HG02623 (cell line): ENCODE data around the gene SMIM3.
A peak's percentile ranks its signal among the peaks of the same experiment; 100 is the strongest.

ENCODE experiments used
- ATAC-seq: cut with Tn5 transposase; IDR thresholded peaks from one replicate; pipeline ENCODE4 v1.9.1; 2021; ENCODE audit warnings: moderate library complexity; ENCODE audit not compliant: unreplicated experiment

SMIM3 gene

DNA sequence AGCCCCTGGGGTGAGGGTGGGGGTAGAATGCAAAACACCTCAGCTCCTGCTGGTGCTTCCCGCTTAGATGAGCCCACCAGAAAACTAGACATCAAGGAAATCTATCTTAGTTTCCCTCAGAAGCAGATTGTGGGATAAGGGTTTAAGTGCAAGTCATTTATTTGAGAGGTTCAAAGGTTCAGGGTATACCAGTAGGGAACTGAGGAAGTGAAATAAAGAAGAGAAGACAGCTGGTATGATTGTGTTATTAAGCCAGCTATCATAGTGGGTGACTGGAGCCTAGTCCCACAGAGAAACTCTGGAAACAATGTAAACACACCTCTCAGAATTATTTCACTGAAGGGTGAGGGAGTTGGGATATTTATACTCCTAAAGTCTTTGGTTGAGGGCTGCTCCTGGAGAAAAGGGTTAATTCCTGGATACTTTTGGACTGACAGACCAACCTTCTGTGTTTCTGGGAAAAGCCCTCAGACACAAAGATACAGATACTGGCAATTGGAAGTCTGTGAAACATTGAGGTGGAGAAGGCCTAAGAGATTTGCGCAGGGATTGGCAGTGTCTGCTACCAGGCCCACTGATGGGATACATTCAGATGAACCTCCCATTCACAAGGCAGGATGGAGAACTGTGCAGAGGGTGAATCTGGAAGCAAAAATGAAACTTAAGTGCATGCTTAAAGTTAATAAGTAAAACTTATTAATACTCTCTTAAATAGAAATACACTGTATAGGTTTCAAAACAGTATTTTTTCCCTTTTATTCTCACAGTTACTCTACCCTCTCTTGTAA, 13.4 kb upstream of the SMIM3 start:
- no peak for ATAC-seq

DNA sequence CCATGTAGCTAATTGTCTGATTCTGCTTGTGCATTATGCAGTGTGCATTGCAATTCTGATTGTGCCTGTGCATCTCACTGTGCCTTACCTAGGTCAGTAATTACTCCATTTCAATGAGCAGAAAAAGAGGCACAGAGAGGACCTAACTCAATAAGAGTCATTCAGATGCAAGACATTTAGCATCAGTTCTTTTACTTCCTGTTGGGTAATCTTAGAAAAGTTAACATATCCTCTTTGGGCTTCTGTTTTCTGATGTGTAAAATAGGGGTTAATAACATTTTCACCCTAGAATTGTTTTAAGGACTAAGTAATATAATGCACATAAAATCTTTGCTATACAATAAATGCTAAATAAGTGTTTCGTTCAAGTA, 12.8 kb upstream of the SMIM3 start:
- ATAC-seq: no peak

DNA sequence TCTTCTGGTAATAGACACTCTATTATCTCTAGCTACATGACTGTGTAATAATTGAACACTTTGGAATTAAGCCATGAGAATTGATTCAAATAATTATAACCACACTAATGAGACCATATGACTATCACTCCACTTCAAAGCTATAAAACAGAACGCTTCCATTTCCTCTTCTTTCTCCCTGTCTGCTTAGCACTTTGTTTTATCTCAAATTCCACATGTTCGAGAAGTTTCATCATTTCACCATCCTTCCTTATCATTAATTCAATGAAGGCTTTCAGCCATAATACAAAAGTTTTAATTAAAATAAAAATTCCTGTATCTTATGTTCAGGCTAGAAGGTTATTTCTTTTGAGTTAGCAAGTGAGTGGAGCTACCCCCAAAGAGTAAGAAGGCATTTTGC, 12.3 kb upstream of the SMIM3 start:
- ATAC-seq: no peak

DNA sequence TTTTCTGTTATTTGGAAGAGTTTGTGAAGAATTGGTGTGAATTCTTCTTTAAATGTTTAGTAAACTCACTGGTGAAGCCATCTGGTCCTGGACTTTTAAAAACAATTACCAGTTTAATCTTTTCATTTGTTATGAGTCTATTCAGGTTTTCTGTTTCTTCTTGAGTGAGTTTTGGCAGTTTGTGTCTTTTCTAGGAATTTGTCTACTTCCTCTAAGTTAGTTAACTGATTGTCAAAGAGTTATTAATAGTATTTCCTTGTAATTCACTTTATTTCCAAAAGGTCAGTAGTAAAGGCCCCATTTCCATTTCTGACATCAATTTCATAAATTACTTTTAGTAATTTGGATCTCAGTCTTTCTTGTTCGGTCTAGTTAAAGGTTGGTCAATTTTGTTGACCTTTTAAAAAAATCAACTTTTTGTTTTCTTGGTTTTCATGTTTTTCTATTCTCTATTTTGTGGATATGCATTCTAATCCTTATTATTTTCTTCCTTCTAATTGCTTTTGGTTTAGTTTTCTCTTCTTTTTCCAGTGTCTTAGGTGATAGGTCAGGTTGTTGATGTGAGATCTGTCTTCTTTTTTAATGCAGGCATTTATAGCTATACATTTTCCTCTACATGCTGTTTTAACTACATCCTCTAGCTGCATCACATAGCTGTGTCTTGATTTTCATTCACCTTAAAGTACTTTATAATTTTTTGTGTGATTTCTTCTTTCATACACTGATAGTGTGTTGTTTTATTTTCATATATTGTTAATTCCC, 7.3 kb upstream of the SMIM3 start:
- ATAC-seq: no peak

DNA sequence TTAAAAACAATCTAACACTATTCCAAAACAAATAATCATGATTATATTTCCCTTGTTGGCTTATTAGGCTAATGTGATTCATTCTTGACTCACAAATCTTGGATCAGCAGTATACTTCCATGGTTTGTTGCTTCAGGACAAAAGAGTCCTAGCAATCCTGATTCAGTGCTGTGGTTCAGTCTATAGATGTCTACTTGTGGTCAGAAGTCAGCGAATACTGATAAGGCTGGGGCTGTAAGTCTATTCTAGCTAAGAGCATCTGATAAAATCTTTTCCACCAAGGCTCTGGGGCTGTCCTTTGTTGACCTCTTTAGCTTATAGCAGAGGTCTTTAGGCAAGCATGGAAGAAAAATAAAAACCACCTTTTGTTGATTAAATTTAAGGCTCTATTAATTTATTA, 4.4 kb upstream of the SMIM3 start:
- no peak for ATAC-seq

DNA sequence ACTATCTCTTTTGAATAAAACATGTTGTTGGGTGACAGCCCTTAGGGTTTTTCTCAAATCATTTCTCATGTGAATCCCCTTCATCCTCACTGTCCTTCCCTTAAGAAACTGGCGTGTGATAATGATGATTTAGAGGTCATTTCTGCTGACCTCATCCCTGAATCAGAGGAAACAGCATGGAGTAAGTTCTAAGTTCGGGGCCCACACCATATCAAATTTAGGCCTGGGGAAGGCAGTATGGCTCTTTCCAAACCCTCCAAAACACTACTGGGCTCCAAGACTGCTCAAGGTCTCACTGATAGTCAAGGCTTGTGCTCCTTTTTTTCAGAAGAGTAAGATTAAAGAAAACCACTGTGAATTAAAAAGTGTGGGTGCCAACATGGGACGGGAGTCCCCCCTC, 872 bp upstream of the SMIM3 start:
- ATAC-seq: no peak

DNA sequence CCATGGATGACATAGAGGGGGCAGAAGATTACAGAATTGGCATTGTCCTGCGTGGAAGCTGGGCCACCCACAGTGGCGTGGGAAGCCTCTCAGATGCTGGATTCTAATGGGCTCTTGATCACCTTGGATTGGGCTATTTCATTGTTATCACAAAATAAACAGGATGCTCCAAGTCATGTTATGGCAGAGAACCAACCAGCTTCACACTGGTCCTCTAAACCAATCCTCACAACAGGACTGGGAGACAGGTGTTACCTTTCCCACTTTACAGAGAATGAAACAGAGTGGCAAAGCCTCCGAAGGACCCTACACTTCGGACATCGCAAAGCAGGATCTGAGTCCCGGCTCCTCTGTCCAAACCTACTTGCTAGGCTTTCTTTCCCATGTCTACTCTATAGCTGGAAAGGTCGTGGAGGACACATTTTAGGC, 455 bp upstream of the SMIM3 start:
- no peak for ATAC-seq

DNA sequence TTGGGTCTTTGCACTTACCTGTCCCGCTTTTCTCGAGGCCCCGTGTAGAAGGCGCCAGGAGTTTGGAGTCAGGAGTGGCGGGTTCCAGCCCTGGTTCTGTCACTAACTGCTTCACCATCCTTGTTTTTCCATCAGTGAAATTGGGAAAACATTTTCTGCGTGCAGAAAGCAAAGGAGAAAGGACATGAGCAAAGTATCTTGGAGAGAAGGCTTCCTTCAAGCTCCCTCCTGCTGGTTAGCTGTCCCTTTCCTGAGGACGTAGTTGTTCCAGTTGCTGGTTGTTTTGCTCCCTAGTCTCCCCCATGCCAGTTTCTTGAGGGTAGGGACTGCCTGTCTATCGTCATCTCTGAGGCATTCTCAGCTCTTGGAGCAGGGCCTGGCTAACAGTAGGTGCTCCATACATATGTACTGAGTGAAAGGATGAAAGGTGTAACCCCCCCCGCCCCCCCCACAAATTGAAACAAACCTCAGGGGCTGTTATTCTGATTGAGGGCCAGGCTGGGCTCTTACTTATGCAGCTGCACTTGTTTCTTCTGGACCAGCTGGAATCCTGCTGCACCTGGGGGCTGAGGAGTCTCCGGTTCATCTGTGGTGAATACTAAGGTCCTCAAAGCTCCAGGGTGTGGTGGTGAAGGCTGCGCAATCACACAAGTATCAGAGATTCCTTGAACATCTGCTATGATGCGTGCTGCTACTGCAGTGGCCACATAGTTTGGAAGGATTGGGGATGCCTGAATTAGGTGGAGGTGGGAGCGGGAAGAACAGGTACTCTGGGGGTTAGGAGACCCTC, 1.0 kb downstream of the SMIM3 start:
- no peak for ATAC-seq

DNA sequence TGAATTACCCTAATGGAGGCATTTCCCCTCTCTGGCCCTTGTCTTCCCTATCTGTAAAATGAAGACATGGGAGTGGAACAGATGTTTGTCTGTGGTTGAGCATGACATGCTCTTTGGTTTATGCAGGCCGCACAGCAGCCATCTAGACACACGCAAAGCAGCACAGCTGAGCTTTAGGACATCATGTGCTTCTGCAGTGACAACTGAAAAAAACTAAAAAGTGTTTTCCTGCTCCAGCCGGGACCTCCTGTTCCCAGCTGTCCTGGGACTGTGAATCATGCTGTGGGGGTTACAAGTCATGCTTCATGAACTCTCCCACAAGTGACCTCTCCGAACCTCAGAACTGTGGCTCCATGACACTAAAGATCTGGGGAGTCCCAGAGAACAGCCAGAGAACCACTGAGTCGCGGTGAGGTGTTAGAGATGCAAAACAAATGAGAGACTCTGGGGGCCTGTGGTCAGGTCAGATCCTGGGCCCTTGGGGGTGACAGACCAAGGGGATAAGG, 1.7 kb downstream of the SMIM3 start:
- peak; percentile 44 for ATAC-seq

DNA sequence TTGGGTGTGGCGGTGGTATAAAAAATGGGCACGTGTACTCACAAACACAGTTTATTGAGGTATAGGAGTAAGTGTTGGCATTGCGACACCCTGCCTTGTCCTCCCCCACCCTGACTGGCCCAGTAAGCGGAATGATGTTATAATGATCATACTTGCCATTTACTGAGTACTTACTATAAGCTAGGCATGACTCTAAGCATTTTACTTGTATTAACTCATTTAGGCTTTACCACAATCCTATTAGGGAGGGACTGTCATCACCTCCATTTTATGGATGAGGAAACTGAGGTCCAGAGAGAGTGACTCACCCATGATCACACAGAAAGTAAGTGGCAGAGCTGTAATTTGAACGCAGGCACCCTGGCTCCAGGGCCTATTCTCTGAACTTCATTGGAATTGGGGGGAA, 2.3 kb downstream of the SMIM3 start:
- ATAC-seq: no peak

DNA sequence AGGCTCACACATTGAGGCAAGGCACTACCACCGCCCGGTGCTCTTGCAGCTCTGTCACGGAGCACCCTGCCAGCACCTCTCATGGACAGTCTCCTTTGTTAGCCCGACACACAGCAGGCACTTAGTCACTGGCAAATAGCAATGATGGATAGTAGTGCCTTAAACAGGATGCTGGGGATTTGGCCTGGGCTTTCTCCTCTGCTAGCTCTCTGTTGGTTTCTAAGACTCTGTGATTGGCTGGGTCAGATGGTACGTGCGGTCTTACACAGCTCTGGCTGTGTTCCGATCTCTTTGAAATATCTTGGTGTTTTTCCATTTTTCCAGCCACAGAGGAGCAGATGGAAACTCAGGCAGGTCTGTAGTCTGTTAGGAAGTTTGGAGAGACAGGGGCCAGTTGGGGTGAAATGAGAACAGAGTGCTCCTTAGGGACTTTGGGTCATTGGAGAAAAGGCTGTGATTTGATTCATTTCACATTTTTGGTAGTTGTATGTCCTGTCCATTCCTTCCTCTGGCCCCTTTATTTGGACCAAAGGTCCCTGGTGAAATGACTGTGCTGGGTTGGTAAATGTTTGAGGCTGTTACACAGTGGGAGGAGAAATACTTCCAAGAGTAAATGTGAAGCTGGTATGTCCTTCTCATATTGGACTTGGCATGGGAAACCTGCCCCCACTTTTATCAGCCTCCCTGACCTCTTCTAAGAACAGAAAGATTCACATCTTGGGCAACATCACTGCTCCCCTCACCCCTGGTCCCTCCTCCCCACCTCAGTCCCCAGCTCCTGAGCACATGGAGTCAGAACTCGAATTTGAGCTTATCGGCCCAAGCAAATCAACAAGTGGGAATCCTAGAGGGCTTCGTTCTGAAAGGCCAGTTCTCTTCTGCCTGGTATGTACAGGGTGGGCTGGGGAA, 3.4 kb downstream of the SMIM3 start:
- ATAC-seq: no peak

DNA sequence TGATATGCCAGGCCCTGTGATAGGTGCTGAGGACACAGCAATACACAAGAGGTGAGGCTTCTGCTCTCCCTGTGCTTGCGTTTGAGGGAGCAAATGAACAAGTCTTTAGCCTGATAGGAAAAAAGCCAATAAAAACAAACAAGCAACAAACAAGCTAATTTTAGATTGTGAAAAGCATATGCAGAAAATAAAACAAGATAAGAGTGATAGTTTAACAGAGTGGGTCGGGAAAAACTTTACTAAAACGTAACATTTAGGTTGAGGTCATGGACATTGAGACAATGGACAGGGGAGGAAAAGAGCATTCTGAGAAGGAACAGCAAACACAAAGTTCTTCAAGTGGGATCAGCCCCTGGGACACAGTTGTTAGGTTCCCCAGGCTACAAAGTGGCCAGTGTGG, 4.3 kb downstream of the SMIM3 start:
- ATAC-seq: no peak

DNA sequence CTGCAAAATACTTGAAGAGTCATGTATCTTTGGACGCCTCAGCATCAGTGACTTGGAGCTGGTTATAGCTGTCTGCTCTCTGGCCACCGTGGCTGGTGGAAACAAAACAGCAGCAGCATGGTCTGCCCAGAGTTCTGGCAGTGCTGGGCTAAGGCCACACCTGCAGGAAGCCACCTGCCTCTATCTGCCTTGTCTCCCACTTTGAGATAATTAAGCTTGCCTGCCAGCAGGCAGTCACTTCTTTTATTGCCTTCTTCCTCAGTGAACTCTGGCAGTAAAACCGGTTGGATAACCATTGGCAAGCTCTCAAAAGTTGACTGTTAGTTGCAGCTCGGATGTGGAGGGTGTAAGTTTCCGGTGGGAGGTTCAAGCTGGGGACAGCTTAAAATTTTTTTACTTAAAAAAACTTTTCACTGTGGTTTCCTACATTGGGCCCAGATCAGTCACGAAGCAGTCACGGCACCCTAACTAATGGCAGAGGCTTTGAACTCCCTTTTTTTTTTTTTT, 4.9 kb downstream of the SMIM3 start:
- ATAC-seq: peak; percentile 32

DNA sequence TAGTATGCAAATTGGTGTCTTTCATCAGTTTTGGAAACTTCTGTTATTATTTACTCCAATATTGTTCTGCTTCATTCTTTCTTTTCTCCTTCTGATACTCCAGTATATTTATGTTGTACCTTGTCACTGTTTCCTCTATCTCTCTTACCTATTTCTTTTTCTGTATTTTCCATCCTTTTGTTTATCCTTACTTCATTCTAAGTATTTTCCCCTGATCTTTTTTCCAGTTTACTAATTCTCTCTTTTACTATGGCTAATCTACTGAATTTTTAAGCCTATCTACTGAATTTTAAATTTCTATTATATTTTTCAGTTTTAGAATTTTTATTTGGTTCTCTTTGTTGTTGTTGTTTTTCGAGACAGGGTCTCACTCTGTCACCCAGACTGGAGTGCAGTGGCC, 7.4 kb downstream of the SMIM3 start:
- no peak for ATAC-seq

DNA sequence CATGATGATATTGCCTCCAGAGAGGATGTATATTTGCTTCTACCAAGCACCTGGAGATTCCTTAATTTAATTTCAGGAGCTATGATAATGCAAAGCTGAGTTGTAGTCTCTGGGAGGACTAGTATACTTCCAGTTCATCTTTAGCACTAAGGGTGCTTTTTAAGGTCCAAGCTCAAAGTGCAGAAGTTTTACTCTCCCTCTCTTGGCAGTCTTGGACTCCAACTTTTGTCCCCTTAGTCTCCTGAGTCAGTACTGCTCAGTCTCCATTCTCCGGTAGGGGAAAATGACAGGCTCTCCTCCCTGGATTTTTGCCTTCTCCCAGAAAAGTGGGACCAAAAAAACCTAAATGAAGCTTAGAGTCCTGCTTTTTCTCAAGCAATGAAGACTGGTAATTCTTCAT, 8.3 kb downstream of the SMIM3 start:
- ATAC-seq: no peak

DNA sequence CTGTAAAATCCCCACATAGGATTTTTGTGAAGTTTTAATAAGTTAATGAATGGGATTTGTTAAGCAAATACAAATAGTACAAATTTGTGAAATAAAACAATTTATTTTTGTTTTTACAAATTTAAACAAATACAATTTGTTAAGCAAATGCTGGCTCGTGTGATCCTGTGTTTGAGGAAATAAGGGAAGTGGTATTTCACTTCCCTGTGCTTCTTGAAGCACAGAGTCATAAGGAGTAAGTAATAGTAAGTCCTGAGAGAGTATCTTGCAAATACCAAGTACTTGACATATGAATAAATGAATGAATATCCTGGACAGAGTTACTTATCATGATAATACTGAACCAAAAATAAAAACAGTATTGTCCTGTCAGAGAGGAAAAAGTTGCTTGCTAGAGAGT, 9.1 kb downstream of the SMIM3 start:
- ATAC-seq: no peak

DNA sequence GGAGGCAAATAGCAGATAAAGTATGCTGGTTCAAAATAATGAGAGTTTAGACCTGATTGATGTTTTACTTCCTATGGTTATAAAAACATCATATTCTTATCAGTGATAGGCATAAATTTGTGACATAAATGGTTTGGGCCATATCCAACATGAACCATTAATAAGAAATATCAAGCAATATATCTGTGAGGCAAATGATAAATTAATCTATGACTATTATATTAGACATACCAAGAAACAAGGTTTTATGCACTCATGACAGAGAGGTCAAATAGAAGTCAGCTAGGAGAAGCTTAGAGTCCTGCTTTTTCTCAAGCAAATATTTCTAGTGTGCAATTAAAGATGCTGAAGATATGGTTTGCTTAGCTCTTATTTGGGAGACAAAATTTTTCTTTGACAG, 10.4 kb downstream of the SMIM3 start:
- no peak for ATAC-seq

DNA sequence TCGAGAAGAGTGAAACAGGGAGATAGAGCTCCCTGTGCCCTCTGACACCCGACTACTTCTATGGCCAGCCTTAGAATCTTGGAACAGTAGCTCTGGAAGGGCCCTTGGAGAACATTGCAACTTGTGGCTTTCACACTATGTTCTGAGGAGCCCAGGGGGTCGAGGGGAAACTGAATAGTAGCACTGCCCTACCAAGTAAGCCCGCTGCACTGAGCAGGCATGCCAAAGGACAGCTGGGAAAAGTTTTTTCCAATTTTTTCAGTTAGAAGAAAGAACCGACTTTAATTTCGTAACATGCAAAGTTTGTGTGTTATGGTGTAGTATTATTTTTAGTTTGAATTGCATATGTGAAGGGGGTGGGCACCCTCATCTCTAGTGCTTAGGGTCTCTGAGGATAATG, 10.9 kb downstream of the SMIM3 start:
- no peak for ATAC-seq

DNA sequence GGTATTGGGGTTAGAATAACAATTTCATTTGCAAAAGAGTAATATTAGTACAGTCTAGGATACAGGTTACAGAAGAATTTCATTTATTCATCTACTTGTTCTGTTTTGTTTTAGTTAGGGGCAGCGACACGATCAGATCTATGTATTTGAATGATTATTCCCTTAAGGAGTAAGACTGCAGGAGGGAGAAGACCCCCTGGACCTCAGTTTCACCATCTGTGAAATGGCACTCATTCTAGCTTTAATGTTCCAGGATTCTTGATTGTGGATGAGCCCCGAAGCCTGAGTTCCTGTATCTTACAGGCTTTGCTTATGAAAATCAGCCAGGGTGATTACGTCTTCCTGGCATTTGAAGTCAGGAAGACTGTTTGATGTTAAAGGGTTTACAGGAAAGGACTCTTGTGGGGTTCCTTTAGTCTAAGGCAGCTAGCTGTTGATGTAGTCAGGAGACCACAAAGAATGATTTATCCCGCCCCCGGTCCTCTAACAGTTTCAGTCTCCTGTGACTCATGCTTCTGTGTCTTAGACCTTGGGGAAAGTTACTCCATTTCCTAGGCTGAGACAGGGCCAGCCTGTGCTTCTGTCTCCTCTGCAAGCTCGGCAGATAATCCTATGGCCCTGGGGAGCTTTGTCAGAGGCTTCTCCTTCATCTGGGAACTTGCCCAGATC, 11.5 kb downstream of the SMIM3 start:
- peak; percentile 94 for ATAC-seq

DNA sequence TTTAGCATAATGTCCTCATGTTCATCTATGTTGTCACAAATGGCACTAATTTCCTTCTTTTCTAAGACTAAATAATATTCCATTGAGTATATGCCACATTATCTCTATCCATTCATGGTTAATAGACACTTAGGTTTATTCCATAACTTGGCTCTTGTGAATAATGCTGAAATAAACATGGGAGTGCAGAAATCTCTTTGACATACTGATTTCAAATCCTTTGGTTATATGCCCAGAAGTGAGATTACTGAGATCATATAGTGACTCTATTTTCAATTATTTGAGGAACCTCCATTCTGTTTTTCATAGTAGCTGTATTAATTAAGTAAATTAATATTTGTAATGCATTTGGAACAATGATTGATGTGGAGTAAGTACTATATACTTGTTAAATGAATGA, 13.0 kb downstream of the SMIM3 start:
- no peak for ATAC-seq
